GM18499 (cell line): ENCODE measurements around the gene SCN5A.

ENCODE experiments used
- ATAC-seq: cut with Tn5 transposase; IDR thresholded peaks from one replicate; pipeline ENCODE4 v1.9.1; 2021; ENCODE audit warnings: moderate number of reproducible peaks; ENCODE audit not compliant: insufficient read depth, unreplicated experiment

The SCN5A gene

GRCh38 chr3:38604246-38604645 lies 45.2 kb downstream of the SCN5A start:
- no peak for ATAC-seq

GRCh38 chr3:38603731-38604131 lies 45.8 kb downstream of the SCN5A start:
- no peak for ATAC-seq

- ATAC-seq: no peak
These were observed 46.8 kb downstream of the SCN5A start for GRCh38 chr3:38602576-38603250.

GRCh38 chr3:38601956-38602550 lies 47.4 kb downstream of the SCN5A start:
- ATAC-seq: no peak

GRCh38 chr3:38600551-38600950 lies 48.9 kb downstream of the SCN5A start:
- ATAC-seq: no peak

- ATAC-seq: no peak
These were observed 49.6 kb downstream of the SCN5A start for GRCh38 chr3:38599886-38600285.

GRCh38 chr3:38598791-38599190 lies 50.7 kb downstream of the SCN5A start:
- no peak for ATAC-seq

- no peak for ATAC-seq
These were observed 51.9 kb downstream of the SCN5A start for GRCh38 chr3:38597502-38598060.

GRCh38 chr3:38595393-38595792 lies 54.1 kb downstream of the SCN5A start:
- no peak for ATAC-seq

- ATAC-seq: no peak
These were observed 59.0 kb downstream of the SCN5A start for GRCh38 chr3:38590521-38590920.

- no peak for ATAC-seq
These were observed 60.2 kb downstream of the SCN5A start for GRCh38 chr3:38588995-38589937.

- no peak for ATAC-seq
These were observed 61.0 kb downstream of the SCN5A start for GRCh38 chr3:38588371-38588971.

GRCh38 chr3:38587548-38588131 lies 61.8 kb downstream of the SCN5A start:
- ATAC-seq: no peak

GRCh38 chr3:38586546-38587520 lies 62.7 kb downstream of the SCN5A start:
- ATAC-seq: no peak

GRCh38 chr3:38585791-38586420 lies 63.6 kb downstream of the SCN5A start:
- ATAC-seq: no peak

GRCh38 chr3:38583688-38584087 lies 65.8 kb downstream of the SCN5A start:
- ATAC-seq: no peak

- no peak for ATAC-seq
These were observed 66.4 kb downstream of the SCN5A start for GRCh38 chr3:38582941-38583645.

GRCh38 chr3:38582316-38582715 lies 67.2 kb downstream of the SCN5A start:
- ATAC-seq: no peak
